Kidney capillary endothelial cell (primary cell): ENCODE results near the gene H2AZ2.
"Not testable (repeated sequence)": the region's sequence is repeated elsewhere in the genome, so short reads cannot be mapped to it uniquely, and the experiment has no call there.

Experiments
- DNase-seq: peaks from one replicate; pipeline ENCODE4 v3.0.0-alpha.2; 2018; ENCODE audit warnings: low spot score

H2AZ2 gene

DNA sequence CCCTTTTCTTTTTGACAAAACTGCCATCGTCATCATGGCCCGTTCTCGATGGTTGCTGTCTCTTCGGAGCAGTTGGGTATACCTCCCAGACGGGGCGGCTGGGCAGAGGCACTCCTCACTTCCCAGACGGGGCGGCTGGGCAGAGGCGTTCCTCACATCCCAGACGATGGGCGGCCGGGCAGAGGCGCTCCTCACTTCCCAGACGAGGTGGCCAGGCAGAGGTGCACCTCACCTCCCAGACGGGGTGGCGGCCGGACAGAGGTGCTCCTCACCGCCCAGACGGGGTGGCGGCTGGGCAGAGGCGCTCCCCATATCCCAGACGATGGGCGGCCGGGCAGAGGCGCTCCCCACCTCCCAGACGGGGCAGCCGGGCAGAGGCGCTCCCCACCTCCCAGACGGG is 22.9 kb upstream of the H2AZ2 start:
- DNase-seq, result not testable (repeated sequence)

DNA sequence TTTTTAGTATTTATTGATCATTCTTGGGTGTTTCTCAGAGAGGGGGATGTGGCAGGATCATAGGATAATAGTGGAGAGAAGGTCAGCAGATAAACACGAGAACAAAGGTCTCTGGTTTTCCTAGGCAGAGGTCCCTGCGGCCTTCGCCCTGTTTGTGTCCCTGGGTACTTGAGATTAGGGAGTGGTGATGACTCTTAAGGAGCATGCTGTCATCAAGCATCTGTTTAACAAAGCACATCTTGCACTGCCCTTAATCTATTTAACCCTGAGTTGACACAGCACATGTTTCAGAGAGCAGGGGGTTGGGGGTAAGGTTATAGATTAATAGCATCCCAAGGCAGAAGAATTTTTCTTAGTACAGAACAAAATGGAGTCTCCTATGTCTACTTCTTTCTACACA is 22.4 kb upstream of the H2AZ2 start:
- not testable (repeated sequence) for DNase-seq

DNA sequence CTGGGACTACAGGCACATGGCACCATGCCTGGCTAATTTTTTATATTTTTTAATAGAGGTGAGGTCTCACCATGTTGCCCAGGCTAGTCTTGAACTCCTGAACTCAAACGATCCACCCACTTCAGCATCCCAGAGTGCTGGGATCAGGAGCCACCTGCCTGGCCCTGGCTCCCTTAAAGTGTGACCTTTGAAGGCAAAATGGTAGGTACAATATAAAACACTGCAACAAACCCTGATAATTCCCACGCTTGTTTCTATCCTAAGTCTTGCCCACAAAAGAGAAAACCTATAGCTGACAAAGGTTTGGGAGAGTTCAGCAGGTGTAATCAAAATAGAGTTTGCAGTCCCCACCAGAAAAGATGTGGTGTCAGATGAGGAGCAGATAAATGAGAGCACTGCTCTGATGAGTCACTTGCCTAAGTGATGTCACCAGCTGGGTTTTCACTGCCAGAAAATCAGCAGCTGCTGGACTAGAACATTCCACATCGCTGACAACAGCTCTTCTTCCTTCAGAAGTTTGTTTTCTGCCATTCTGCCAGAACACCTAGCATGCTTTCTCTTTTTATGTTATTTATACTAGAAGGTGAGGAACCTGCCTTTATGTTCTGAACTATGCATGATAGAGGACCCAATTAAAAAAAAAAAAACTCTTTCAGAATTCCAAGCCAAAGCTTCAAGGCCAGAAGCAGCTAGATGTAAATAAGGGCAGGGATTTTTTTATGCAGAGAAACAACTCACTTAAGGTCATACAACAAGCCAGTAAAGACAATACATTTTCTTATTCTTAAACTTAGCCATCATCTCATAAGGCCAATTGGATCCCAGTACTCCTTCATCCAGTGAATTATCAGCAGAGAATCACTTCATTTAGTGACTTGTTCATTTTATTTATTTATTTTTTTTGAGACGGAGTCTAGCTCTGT is 19.4 kb upstream of the H2AZ2 start:
- DNase-seq, result peak; percentile 55

DNA sequence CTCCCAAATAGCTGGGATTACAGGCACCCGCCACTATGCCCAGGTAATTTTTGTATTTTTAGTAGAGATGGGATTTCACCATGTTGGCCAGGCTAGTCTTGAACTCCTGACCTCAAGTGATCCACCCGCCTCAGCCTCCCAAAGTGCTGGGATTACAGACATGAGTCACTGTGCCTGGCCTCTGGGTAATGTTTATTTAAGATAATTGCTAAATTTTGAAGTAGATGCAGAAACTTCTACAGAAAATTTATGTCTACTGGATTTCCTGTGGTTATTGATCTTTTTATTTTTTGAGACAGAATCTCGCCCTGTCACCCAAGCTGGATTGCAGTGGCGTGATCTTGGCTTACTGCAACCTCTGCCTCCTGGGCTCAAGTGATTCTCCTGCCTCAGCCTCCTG is 14.1 kb upstream of the H2AZ2 start:
- DNase-seq, result not testable (repeated sequence)

DNA sequence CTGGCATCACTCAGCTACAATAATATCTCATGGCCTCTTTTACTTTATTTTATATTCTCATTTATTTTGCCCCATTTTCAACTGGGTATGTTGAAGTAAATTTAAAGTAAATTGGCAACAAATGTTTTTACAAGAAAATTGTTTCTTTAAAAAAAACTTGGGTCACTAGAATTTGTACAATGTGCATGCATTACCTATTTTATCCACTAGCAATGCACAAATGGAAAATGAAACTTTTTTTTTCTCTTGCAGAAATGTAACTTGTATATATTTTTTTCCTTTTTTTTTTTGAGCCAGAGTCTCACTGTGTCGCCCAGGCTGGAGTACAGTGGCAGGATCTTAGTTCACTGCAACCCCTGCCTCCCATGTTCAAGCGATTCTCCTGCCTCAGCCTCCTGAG is 10.3 kb upstream of the H2AZ2 start:
- DNase-seq, result no peak

DNA sequence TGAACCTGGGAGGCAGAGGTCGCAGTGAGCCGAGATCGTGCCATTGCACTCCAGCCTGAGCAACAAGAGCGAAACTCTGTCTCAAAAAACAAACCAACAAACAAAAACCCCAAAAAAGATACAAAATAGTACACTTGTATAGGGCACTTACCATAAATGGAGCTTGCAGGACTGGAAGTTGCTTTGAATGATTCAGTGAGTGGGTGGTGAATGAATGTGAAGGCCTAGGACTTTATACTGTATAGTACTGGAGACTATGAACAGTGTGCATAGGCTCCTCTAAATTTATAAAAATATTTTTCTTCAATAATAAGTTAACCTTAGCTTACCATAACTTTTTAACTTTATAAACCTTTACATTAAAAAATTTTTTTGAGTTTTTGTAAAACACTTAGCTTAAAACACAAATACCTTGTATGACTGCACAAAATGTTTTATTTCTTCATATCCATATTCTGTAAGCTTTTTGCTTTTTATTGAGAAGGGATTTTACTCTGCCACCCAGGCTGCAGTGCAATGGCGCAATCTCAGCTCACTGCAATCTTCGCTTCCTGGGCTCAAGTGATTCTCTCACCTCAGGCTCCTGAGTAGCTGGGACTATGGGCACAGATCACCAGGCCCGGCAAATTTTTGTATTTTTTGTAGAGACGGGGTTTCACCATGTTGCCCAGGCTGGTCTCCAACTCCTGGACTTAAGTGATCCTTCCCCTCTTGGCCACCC is 6.9 kb upstream of the H2AZ2 start:
- no peak for DNase-seq

DNA sequence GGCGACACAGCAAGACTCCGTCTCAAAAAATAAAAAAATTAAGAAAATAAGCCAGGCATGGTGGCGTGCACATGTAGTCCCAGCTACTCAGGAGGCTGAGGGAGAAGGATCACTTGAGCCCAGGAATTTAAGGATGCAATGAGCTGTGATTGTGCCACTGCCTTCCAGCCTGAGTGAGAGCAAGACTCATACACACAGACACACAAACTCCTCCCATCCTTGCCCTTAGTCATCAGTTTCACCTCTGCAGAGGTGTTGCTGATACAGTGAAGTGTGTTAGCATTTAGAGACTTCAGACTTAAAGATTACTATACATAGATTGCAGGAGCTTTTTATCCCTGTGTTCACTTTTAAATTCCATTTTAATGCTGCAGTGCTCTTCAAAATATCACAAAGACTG is 5.5 kb upstream of the H2AZ2 start:
- no peak for DNase-seq

DNA sequence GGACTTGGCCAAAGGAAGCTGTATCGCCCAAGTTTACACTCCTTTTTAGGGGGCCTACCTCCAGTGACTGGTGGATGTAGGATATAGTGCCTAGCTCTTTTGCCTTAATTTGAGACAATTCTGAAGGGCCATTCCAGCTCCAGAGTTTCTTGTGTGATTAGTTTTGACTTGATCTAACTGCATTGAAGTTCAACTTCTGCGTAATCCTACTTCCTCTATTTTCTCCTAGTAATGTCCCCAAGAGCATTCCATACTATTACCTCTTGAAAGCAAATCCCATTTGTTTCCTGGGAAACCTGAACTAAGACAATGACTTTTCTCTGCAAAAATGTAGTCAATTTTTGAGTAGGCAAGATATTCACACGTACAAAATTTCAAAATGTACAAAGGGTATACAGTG is 4.7 kb upstream of the H2AZ2 start:
- DNase-seq, result no peak

DNA sequence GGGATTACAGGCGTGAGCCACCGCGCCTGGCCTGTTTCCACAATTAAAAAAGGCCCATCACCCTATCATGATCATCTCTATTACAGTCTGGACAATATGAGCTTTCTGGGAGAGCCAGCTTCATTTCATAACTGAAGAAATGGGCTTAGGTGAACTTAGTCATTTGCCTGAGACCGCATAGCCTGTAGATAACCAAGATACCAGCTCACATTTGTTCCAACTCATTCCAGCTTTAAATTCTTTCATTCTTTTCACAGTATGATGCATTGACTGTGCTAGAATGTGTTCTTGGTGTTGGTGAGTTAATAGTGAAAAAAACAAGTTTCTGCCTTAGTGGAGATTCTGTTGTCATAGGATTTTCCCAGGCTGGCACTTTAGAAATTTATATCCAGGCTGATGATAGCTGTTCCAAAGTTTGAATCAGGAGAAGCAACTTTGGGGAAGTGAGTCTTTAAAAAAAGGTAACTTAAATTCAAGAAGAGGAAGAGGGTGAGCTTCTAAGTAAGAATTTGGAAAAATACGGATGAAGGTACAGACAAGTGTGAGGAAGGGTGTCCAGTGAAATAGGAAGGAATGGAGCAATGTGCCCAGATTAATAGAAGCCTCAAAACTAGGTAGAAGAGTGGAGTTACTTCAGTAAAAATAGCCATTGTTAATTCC is 2.1 kb upstream of the H2AZ2 start:
- DNase-seq, result no peak

DNA sequence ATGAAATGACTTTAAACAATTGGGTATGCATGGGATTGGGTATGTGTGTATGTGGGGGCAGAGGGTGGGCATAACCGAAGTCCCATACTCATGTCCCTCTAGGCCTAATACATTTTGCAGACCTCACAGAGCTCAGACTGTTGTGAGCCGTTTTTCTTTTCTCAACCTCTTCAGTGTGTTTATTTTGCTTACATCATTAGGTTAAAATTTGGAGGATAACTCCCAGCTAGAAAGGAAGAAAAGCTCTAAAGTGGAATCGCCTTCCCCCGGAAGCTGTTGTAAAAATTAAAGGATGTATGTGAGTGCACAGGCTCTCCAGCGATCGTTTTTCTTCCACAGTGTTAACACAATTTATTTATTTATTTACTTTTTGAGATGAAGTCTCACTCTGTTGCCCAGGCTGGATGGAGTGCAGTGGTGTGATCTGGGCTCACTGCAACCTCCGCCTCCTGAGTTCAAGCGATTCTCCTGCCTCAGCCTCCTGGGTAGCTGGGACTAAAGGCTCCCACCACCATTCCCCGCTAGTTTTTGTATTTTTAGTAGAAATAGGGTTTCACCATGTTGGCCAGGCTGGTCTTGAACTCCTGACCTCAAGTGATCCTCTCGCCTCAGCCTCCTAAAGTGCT is 1.5 kb upstream of the H2AZ2 start:
- DNase-seq, result no peak

DNA sequence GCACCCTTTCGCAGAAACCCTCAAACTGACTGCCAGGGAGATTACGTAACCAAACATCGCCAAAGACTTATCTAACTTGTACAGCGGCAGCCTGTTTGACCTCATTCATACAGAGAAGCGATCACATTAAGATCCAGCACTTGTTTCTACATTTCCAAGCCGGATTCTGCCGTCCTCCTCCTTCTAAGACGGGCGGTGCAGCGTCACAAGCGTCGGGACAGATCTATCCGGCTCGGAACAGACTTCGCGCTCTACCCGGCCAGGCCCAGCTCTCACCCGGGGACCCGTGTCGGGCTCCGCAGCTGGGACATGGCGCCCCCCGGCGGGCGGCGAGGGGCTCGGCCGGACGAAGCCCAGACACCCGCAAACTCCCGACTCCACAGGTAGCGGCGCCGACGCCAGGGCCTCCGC is 373 bp downstream of the H2AZ2 start:
- DNase-seq, result peak; percentile 78

DNA sequence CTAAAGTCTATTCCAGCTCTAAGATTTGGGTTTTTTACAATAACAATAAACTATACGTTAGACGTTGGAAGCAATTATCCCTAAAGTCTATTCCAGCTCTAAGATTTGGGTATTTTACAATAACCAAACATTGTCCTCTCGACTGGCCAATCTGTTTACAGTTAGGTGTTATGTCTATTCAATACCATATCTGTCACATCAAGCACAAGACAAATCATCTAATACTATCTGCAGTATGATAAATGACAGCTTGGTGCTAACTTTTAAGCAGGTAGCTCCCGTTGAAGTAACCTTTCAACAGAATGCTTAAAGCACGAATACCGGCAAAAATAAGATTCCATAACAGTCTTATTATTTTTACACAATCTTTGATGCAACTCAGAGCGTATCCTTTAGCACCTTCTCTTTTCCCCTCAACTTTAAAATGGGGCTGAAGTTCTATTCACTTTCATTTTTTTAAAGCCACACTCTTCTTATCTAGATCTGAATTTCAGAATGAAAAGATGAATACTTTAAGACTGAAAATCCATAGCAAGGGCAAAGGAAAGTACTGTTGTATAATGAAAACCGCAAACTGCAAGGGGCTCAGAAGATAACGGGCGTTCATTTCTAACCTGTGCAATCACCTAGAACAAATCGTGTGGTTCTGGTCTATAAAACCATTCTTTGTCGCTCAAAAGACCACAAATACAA is 925 bp downstream of the H2AZ2 start:
- peak; percentile 17 for DNase-seq

DNA sequence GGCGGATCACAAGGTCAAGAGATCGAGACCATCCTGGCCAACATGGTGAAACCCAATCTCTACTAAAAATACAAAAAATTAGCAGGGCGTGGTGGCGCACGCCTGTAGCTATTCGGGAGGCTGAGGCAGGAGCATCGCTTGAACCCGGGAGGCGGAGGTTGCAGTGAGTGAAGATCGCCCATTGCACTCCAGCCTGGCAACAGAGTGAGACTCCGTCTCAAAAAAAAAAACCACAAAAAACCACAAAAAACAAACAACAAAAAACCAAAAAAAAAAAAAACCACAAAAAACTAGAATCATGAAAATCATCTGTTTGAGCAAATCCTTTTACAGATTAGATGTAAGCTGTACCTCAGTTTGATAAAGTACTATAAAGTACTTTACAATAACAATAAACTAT is 1.5 kb downstream of the H2AZ2 start:
- DNase-seq, result not testable (repeated sequence)

DNA sequence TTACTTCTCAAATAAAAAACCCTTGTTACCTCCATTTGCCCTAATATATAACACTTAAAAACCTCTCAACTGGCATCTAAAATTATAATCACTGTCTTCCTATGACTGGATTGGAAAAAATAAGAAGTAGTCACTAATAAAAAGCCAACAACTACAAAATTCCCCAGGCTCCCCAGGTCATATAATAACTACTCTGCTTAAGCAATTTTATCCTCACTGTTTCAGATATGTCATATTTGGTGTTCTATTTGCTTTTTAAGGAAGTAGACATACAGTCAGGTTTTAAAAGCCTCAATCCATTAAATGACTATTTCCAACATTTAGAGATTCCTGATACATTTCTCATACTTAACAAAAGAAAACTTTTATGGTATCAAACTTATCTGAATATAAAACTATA is 2.4 kb downstream of the H2AZ2 start:
- no peak for DNase-seq

DNA sequence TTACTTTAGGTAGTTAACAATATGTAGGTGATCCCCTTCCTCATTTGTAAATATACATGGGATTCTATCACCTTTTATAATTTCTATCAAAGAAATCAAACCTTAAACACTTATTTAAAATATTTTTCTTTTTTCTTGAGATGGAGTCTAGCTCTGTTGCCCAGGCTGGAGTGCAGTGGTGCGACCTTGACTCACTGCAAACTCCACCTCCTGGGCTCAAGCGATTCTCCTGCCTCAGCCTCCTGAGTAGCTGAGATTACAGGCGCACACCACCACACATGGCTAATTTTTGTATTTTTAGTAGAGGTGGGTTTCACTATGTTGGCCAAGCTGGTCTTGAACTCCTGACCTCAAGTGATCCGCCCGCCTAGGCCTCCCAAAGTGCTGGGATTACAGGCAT is 4.4 kb downstream of the H2AZ2 start:
- not testable (repeated sequence) for DNase-seq

DNA sequence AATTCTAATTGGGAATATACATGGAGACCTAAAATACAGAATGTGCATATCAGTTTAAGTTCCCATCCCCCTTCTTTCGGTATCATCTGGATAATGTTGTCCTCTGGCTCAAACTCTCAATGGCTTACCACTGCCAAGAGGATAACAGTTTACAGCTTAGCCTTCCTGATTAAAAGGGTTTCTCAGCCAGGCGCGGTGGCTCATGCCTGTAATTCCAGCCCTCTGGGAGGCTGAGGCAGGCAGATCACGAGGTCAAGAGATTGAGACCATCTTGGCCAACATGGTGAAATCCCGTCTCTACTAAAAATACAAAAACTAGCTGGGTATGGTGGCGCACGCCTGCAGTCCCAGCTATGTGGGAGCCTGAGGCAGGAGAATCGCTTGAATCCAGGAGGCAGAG is 5.2 kb downstream of the H2AZ2 start:
- DNase-seq, result not testable (repeated sequence)

DNA sequence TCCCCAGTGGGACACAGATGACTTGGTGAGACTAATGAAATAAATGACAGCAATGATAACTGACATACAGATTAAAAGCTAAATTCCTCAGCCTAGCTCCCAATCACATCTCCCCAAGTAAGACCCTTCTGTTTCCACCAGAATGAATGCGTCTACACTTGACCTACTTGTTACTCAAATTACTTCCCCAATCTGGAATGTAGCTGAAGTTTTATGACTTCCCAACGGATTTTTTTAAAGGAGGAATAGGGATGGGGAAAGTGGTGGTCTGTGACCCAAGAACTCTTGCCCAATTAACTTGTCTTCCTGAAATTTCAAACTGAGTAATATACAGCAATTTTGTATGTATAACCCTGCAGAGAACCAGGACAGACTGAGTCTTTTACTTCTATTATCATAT is 9.1 kb downstream of the H2AZ2 start:
- no peak for DNase-seq

DNA sequence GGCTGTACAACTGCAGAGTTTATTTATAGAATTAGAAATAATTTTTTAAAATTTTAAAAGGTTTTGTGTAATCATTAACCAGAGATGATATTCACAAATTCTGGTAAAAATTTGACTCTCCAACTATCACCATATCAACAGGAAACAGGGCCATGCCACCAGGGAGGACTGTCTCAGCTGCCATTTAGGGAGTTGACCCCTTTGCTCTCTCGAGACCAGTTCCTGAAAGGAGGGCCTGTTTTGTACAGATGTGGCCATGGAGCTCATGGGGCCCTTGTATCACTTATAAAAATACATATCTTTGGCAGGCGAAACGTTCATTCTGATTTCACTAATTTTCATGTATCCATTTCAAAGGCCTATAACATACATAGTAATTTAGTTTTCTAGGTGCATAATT is 20.3 kb downstream of the H2AZ2 start:
- DNase-seq, result no peak

DNA sequence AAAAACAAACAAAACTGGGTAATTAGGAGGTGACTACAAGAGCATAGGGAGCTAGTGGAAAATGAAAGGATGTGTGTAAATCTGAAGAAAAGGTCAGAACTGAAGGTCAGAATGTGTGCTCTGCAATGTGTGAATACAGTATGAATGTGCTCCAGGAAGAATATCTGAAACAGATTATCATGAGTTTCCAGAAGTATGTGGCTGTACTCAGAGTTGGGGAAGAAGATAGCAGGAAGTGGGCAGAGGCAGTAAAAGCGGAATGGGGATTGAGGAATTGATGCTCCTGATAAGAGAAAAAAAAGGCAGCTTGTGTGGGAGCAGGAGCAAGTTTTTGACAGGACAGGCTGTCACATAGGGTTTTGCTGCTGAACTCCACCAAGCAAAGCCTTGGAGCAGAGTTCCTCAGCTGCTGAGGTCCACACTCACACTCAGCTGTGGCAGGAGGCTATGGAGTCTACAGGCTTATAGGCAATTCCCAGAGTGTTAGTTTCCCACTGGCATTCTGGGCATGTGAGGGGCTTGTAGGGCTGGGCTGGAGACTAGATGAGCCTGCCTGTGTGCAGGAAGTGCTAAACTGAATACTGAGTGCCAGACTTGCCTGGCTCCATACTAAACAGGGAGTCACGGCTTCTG is 22.9 kb downstream of the H2AZ2 start:
- no peak for DNase-seq

DNA sequence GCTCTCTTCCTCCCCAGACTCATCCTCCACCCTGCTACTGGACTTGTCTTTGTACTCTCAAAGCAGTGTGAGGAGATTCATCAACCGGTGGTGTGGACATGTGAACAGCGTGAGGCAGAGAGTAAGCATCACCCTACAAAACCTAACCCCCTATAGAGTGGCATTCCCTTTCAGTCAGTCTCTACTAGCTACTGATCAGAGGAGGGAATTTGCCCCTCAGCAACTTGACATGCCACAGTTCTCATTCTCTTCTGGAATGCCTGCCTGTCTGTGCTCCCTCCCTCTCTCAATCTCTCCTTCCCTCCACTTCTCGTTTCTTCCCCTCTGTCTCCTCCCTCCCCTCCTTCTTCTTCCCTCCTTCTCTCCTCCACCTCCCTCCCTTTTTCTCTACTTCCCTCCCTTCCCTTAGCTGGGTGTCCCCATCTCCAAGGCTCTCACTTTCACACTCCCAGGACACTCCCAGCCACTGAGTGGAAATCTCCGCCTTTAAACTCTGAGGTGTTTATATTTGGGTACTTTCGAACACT is 24.6 kb downstream of the H2AZ2 start:
- DNase-seq, result no peak

DNA sequence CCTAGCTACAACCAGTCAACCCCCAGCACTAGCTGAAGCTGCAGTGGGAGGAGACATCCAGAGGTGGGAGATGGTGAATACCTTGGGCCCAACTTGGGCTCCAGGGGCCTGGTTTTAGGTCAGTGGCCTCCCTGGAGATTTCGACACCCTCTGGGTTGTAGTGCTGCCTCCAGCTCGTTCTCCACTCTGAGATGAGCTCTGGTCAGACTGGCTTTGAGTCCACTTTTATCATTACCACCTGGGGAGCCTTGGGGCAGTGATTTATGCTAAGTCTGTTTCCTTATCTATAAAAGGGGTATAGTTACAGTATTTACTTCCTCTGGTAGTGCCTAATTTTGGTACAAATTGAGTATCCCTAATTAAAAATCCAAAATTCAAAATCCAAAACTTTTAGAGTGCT is 28.6 kb downstream of the H2AZ2 start:
- DNase-seq, result no peak
